Fibroblast of villous mesenchyme (primary cell): ENCODE data around the gene AFF3. TPM values are rescaled to one million over a fixed set of nuclear protein-coding genes. Genes with fewer than 3 reads are reported as not detected.
"Not testable (repeated sequence)": the region's sequence is repeated elsewhere in the genome, so short reads cannot be mapped to it uniquely, and the experiment has no call there.

ENCODE experiments used
- DNase-seq: peaks from one replicate; pipeline ENCODE4 v3.0.0-alpha.2; 2010; ENCODE audit warnings: low read depth
- H3K4me3 ChIP-seq: 2 replicates; pipeline ENCODE4 v1.5.1; 2011; ENCODE audit warnings: low read depth, mild to moderate bottlenecking, low read length
- total RNA-seq: library from RNA; depleted of rRNA; stranded (reverse); fragments of >200 nt; gene quantifications from 2 replicates; pipeline ENCODE4 v1.2.3, GENCODE V29; 2012
- TF ChIP-seq, protein P1 (sequence below): IDR thresholded peaks from 2 replicates; pipeline ENCODE4 v1.5.1; 2012; ENCODE audit warnings: low read depth, mild to moderate bottlenecking, low read length; ENCODE audit not compliant: insufficient read depth

The AFF3 gene
- total RNA-seq, 1 donor, result 19.4 TPM

GRCh38 chr2:100109986-100110613 is 32.3 kb downstream of the AFF3 start:
- H3K4me3 ChIP-seq, result no peak overlapping the region
- TF ChIP-seq, protein P1, sequence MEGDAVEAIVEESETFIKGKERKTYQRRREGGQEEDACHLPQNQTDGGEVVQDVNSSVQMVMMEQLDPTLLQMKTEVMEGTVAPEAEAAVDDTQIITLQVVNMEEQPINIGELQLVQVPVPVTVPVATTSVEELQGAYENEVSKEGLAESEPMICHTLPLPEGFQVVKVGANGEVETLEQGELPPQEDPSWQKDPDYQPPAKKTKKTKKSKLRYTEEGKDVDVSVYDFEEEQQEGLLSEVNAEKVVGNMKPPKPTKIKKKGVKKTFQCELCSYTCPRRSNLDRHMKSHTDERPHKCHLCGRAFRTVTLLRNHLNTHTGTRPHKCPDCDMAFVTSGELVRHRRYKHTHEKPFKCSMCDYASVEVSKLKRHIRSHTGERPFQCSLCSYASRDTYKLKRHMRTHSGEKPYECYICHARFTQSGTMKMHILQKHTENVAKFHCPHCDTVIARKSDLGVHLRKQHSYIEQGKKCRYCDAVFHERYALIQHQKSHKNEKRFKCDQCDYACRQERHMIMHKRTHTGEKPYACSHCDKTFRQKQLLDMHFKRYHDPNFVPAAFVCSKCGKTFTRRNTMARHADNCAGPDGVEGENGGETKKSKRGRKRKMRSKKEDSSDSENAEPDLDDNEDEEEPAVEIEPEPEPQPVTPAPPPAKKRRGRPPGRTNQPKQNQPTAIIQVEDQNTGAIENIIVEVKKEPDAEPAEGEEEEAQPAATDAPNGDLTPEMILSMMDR, result no peak

DNA sequence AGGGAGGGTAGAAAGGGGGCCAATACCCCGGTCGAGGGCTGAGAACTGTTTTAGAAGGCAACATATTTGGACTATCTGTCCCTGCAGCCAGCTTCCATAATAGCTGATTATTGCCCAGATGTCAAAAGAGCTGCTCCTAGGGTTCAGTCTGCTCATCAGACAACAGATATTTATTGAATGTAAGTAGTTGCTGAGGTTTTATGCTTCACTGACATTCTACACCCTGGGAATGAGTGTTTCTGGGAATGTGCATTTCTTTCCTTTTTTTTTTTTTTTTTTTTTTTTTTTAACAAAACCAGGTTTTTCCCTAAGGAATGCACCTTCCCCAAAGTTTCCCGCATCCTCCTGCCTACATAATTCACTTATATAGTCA is 33.8 kb downstream of the AFF3 start:
- not testable (repeated sequence) for H3K4me3 ChIP-seq, DNase-seq

More at GRCh38 chr2:100109986-100110613, 32.3 kb downstream of the AFF3 start:
- DNase-seq, result no peak

- no peak overlapping the region for H3K4me3 ChIP-seq
- TF ChIP-seq, protein P1, result no peak
- DNase-seq, result no peak
These were observed 34.3 kb downstream of the AFF3 start for GRCh38 chr2:100107906-100108647.

DNA sequence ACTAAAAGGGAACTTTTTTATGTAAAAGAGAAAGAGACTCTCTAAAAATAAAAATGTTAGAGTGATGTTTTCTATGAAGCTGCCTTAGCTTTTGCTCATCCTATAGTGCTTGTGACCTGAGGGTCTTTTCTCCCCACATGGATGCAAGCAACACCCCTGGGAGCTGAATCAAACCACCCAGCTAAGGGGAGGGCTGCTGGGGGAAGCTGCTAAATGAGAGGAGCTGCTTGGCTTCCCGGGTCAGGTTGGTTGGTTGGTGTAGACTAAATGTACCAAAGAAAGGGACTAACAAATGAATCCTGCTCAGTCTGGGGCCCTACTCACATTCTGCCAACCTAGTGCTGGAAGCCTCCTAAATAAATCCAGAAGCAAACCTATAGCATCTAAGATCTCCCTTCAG is 35.0 kb downstream of the AFF3 start:
- TF ChIP-seq, protein P1, result no peak
- no peak overlapping the region for H3K4me3 ChIP-seq
- DNase-seq, result no peak

DNA sequence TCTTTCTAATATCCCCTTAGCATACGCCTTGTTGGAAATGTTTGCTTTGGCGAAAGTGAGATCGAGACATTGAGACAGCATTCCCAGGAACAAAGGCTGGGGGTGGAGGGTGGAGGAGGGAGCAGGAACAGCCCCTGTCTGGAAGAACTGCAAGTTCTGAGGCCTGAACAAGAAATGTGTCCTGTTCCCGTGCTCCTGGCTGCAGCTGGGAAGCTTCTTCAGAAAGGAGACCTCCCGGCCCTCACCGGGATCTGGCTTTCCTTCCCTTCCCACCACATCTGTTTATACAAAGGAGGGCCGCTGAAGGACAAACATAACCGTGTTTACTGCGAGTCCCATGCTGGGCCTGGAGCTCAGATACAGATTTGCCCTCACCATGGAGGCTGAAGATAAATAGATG is 35.9 kb downstream of the AFF3 start:
- peak; percentile 33 for DNase-seq
- TF ChIP-seq, protein P1, result no peak

GRCh38 chr2:100105678-100106054 is 36.7 kb downstream of the AFF3 start:
- no peak for DNase-seq
- peak overlapping the region; percentile 47 for H3K4me3 ChIP-seq
- TF ChIP-seq, protein P1, result no peak

More for the DNA sequence above, 35.9 kb downstream of the AFF3 start:
- H3K4me3 ChIP-seq, result no peak overlapping the region

- TF ChIP-seq, protein P1, result no peak
- H3K4me3 ChIP-seq, result peak overlapping the region; percentile 47
- DNase-seq, result no peak
These were observed 37.4 kb downstream of the AFF3 start for GRCh38 chr2:100104718-100105677.

- not testable (repeated sequence) for H3K4me3 ChIP-seq, DNase-seq
These were observed 38.1 kb downstream of the AFF3 start for GRCh38 chr2:100104265-100104664.

DNA sequence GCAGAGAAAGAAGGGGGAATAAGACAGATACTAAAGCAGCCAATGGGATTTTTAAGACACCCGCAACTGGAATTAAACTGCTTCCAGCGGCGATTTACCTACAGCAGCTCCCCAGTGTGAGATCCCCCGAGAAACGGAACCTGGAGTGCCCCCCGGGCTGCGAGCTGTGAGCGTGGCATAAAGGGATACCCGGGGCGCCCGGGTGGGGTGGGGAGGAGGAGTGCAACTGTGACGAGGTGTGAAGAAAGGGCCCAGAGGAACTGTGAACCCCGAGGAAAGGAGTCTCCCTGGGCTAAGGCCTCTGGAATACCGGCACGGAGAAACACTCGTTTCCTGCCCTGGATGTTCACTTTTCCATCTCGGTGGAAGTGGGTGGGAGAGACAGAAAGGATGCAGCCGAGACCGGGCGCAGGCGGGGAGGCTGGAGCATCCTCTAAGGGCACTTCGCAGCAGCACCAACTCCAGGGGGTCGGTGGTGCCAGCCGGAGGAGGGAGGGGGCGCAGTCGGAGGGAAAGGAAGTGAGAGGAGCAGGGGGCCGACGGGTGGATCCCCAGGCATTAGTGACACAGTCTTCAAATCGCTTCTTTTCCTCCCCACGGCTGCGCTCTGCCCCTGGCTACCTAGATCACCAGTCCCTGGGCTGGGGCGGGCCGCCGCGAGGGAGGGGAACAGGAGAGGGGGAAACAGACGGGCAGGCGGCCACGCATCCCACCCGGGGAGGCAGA is 38.7 kb downstream of the AFF3 start:
- not testable (repeated sequence) for H3K4me3 ChIP-seq

More for the DNA sequence above, 38.7 kb downstream of the AFF3 start:
- DNase-seq, result not testable (repeated sequence)
